Activated CD4-positive, alpha-beta T cell treated with anti-CD3 and anti-CD28 coated beads, Interleukin-2, amount 50 U/mL, for 48 hours (primary cell): ENCODE results near the gene CHST11.
A peak's percentile ranks its signal among the peaks of the same experiment; 100 is the strongest.

Experiments used
- DNase-seq, 2 experiments: peaks; one replicate each; pipeline ENCODE4 v3.0.0-alpha.2; 2020

CHST11 gene

GRCh38 chr12:104638851-104639240 lies 182.1 kb downstream of the CHST11 start:
- no peak for DNase-seq

DNA sequence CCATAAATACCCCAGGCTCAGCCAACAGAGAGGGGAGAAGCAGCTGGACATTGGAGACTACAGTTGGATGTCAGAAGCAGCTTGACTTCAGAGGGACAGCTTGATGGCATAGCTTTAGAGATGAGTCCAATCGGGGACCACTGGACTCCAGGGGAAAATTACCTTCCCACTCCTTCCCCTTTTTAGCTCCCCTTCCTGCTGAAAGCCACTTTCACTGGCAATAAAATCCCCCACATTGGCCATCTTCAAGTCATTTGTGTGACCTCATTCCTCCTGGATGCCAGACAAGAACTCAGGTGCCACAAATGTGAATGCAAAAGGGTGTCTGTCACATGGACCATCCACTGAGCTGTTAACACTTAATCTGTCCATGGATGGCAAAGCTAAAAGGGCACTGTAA lies 184.2 kb downstream of the CHST11 start:
- DNase-seq, result no peak

GRCh38 chr12:104641862-104642261 lies 185.1 kb downstream of the CHST11 start:
- no peak for DNase-seq

DNA sequence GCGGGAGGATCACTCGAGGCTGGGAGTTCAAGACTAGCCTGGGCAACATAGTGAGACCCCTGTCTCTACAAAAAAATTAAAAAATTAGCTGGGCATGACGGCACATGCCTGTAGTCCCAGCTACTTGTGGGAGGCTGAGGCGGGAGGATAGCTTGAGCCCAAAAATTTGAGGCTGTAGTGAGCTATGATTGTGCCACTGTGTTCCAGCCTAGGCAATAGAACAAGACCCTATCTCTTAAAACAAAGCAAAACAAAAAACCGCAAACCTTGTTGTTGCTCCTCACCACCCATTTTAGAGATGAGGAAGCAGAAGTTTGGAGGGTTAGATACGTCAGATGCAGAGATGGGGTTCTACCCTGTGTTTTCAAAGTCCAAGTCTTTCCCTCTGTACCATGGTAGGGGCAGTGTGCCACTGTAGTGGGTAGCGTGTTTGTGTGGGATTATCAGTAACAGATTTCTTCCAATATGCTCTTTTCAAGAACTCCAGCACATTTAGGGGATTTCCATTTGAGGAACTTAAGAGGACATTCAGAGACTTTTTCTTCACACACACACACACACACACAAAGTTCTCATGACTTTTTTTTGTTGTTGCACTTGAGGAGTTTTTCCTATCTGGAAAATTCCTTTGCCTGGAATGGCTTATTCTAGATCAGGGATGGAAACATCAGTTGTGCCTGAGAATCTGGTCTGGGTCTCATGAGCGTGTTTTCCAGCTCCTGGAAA lies 186.5 kb downstream of the CHST11 start:
- DNase-seq, result no peak

- DNase-seq, result no peak
Observed at GRCh38 chr12:104643819-104644669, 187.3 kb downstream of the CHST11 start.

DNA sequence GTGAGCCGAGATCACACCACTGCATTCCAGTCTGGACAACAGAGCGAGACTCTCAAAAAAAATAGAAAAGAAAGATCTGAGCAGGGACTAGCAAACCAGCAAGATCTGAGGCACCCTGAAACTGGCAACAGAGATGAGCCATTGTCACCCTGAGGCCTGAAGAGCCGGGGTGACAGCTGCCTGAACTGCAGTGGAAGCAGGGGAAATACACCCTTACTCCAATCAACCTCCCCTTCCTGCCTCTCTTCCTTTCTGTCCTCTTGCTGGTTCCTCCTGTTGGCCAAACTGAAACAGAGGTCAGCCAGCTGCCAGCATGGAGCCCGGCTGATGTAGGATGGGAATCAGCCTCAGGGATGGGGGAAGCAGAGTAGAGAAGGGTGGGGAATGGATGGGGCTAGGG lies 192.0 kb downstream of the CHST11 start:
- DNase-seq, result no peak

DNA sequence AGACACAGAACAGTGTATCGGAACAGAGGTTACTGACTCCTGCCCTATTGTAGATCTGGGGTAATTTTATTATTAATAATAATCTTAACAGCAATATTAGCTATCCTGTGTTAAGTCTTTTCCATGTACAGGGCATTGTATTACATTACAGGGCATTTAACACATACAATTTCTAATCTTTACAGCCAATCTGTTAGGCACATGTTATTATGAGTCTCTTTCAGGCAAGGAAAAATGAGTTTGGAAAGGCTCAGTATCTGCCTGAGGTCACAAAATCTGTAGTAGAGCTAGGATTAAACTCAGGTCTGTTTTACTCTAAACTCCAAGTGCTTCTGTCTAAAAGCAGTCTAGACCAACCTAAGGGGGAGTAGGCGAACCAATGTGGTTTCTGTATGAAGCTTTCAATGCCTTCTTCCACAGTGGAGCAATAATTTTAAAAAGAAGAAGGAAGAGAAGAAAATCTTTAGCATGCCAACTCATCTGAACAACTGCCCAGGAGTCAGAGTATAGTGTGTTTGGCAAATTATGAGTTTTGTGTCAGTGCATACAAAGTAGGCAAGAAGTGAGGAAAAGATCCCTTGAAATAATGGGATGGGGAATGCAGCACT lies 192.6 kb downstream of the CHST11 start:
- DNase-seq, result no peak

GRCh38 chr12:104649921-104650320 lies 193.2 kb downstream of the CHST11 start:
- no peak for DNase-seq

DNA sequence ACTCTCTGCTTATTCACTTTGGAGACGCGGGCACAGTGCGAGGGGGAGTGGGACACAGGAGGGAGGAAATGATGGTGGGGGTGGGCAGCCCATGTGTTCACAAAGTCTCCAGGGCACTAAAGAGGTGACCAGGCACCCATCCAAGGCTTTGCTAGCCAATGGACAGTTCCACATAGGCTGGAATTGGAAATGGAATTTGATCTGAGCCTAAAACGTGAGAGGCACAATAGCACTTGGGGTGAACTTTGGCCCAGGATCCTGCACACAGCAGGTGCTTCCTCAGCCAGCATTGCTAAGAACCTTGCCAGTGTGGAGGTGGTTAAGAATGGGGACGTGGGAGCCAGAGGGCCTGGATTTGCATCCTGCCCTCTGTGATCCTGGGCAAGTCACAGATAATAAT lies 193.8 kb downstream of the CHST11 start:
- DNase-seq, result no peak

GRCh38 chr12:104651811-104652210 lies 195.1 kb downstream of the CHST11 start:
- DNase-seq, result no peak

GRCh38 chr12:104652358-104652757 lies 195.6 kb downstream of the CHST11 start:
- no peak for DNase-seq

DNA sequence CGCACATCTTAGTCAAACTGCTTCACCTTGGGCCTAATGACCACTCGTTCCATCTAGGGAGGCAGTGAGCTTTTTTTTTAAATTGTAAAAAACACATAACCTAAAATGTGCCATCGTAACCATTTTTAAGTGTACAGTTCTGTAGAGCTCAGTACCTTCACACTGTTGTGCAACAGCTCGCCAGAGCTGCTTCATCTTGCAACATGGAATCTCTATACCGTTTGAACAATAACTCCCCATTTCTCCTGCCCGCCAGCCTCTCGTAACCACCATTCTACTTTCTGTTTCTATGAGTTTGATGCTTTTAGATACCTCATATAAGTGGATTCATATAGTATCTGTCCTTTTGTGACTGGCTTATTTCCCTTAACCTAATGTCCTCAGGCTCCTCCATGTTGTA lies 196.2 kb downstream of the CHST11 start:
- DNase-seq, result no peak

DNA sequence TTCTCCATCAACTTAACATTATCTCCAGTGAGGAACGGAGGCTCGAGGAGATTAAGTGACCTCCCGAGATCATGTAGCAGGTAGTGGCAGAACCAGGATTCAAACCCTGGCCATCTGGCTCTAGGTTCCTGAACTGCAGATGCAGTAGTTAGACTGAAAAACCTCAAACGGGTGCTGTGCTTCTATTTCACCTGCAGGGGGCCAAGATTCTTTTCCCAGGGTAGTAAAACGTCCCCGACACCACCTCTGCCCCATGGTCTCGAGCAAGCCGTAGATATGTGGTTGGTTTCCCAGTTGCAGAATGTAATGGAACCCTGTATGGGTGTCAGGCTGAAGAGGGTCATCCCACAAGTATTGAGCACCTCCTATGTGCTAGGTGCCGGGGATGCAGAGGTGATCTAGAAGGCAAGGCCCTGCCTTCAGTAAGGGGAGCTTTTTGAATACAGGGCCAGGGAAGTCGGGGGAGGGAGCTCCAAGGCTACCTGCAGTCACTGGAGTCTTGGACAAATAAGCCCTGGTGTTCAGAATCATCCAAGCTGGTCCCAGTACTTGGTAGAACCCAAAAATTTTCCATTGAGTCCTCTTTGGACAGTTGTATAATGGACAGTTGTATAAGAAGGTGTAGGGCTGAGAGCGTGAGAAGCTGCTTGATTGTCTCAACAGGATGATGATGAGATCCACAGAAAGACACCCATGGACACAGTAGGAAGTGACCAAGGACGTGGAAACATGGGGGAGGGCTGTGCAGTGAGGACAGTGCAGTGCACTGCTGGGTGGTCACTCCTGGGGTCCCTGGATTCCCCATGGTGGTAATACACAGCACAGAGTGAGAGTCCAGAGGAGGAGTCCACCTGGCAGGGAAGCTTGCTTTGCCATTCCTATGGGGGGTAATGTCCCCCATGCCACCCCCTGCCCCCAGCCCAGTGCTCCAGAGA lies 197.2 kb downstream of the CHST11 start:
- peak in 1 of 2 experiments; percentile 28 for DNase-seq

DNA sequence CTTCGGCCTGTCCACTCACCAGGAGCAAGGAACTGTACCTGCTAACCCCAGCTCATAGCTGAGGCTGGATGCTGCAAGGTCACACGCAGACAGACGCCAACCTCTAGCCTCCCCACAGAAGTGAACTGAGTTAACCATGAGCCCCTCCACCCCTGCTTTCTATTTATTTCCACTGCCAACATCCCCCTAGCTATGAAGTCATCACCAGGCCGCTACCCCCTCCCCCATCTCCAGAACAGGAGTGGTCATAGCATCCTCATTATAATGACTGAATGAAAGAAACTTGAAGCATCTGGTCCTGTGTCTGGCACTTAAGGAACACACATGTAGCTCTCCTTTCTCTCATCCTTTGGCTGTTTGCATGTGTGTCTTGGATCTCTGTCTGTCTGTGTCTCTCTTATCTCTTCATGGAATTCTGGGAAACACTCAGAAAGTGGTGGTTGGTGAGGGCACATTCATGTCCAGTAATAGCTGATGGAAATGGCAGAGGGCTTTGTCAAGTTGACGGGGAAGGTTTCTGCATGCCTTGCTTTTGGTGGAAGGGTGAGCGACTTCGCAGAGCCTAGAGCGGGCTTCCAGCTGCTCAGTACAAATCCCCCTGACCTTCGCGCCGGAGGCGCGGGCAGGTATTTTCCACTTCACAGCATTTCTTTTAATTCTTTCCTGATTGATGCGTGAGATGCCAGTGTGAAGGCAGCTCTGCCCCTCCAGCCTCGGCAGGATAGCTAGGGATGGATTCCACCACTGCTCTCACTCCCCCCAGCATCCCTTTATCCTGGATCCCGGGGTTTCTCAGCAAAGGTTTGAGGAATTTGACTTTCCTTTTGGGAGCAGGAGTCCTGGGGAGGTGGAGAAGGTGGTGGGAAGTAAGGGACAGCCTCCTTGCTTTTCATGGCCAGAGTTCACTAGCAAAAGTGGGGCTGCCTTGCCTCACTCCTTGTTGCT lies 198.2 kb downstream of the CHST11 start:
- no peak for DNase-seq

DNA sequence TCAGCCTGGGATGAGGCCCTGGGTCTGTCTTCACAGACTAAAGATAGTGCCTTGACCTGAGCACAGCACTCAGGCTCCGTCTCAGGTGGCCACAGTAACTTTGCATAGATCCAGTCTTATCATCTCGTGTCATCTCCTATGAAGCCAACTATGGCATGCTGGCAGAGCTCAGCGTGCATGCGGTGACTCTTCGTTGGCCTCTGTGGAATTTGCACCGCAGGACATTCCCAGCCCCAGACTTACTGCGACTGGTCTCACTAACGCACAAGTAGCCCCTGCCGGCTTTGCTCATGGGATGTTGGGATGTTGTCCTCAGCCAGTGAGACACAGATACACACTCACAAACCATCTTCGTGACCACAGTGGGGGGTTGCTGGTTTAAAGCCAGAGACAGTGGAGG lies 199.6 kb downstream of the CHST11 start:
- DNase-seq, result no peak

GRCh38 chr12:104656921-104657320 lies 200.2 kb downstream of the CHST11 start:
- DNase-seq, result no peak

DNA sequence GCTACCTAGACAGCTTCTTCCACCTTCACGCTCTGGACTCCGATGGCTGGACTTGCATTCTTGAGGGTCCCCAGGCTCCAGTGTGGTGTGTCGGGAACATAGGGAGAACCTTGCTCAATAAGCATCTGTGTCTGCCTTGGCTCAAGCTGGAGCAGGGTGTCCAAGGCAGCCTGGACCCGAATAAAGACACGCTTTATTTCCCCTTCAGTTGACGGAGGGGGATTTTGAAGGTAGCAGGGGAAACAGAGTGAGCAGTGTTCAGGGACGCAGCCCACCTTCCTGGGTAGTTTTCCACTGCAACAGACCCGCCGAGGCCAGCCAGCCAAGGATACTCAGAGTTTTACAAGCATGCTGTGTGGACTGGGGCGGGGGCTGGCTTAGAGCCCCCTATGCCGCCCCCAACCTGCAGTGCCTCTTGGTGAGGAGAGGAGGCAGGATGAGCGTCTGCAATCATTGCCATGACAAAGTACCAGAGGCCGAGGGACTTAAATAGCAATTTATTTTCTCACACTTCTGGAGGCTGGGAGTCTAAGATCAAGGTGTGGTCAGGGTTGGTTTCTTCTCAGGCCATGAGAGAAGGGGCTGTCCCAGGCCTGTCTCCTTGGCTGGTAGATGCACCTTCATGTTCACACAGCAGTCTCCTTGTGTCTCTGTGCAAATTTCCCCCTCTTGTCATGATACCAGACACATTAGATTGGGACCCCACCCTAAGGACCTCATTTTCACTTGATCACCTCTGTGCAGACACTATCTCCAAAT lies 201.2 kb downstream of the CHST11 start:
- DNase-seq, result no peak

- no peak for DNase-seq
Observed at GRCh38 chr12:104659058-104659457, 202.3 kb downstream of the CHST11 start.

- DNase-seq, result no peak
Observed at GRCh38 chr12:104662203-104662602, 205.5 kb downstream of the CHST11 start.

DNA sequence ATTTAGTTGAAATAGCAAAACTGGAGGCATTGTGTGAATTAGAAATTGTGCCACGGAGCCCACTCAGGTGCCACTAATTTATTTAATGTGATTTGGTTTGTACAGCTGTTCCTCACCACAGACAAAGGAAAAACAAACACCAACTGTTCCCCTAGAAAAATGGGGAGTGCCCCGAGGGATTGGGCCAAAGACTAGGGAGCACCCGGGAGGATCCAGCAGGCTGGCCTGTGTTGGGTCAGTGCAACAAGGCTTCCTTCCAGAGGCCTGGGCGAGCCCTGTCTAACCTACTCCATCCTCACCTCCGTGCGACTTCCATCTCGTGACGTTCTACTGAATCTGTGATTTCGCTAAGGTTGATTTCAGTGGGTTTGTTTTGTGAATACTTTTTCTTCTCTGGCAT lies 206.2 kb downstream of the CHST11 start:
- no peak for DNase-seq

- no peak for DNase-seq
Observed at GRCh38 chr12:104664351-104664750, 207.6 kb downstream of the CHST11 start.
